Endothelial cell of umbilical vein (primary cell): ENCODE measurements around the gene COL9A3. TPM values are rescaled to one million over a fixed set of nuclear protein-coding genes. Genes with fewer than 3 reads are reported as not detected.

ENCODE experiments used
- BruUV-seq: library from RNA; stranded (reverse); fragments of 400-500 nt; replicated peaks from 2 replicates; lab custom pipeline; 2021; lab: Mats Ljungman, UMichigan
- CTCF ChIA-PET: fragments of 300-600, 350-600 bp; sonication (Branson Sonifier 250); formaldehyde crosslinking; loops from one replicate; lab custom pipeline; 2021; ENCODE audit warnings: antibody characterized with exemption, inconsistent platforms; lab: Charles Lee
- POLR2A ChIA-PET: fragments of 300-600, 350-600 bp; sonication (Branson Sonifier 250); formaldehyde crosslinking; loops from one replicate; lab custom pipeline; 2021; ENCODE audit warnings: antibody characterized with exemption, inconsistent platforms; lab: Charles Lee
- DNase-seq: peaks from one replicate; pipeline ENCODE4 v3.0.0-alpha.2; 2011; ENCODE audit warnings: low read depth, low spot score
- FAIRE-seq: peaks from 2 replicates; lab custom pipeline; 2011; peaks lifted over from hg19 to GRCh38; lab: Jason Lieb, UNC
- H2AFZ ChIP-seq: 2 replicates; pipeline ENCODE4 v1.6.0; 2012; ENCODE audit warnings: low read depth, low read length, control low read depth, inconsistent platforms
- H3K27ac ChIP-seq: 2 replicates; pipeline ENCODE4 v1.5.1; 2011; ENCODE audit warnings: low read depth, mild to moderate bottlenecking, control low read depth, low read length, moderate library complexity; ENCODE audit not compliant: insufficient read depth
- H3K27me3 ChIP-seq, 2 experiments: 2 replicates each; pipeline versions ENCODE4 v1.6.0 to v1.6.1; 2011; ENCODE audit warnings: low read length in 2 of 2, mixed read lengths in 1 of 2; ENCODE audit not compliant: control insufficient read depth in 2 of 2, insufficient read depth in 2 of 2
- H3K36me3 ChIP-seq, 2 experiments: 2 replicates in 1 of 2; 3 replicates in 1 of 2; pipeline ENCODE4 v1.5.1; 2011; ENCODE audit warnings: low read length in 2 of 2, mild to moderate bottlenecking in 1 of 2, moderate library complexity in 1 of 2; ENCODE audit not compliant: control insufficient read depth in 2 of 2, insufficient read depth in 2 of 2; ENCODE audit errors: extremely low read depth in 1 of 2
- H3K4me1 ChIP-seq: 3 replicates; pipeline ENCODE4 v1.5.1; 2011; ENCODE audit warnings: mild to moderate bottlenecking, low read length; ENCODE audit not compliant: control insufficient read depth, insufficient read depth; ENCODE audit errors: extremely low read depth
- H3K4me2 ChIP-seq: 2 replicates; pipeline ENCODE4 v1.6.1; 2011; ENCODE audit warnings: low read length, control low read depth, mixed read lengths; ENCODE audit not compliant: insufficient read depth
- H3K4me3 ChIP-seq, 3 experiments: fragments of 200-600 bp in 1 of 3; sonication (generic), shearing (Covaris generic) in 1 of 3; replicated peaks in 1 of 3; 2 replicates each; pipeline ENCODE4 v1.5.1; 2011 to 2016; ENCODE audit warnings: control low read depth in 3 of 3, low read length in 3 of 3, mild to moderate bottlenecking in 2 of 3, inconsistent platforms in 1 of 3, low read depth in 1 of 3, moderate library complexity in 1 of 3; ENCODE audit not compliant: insufficient read depth in 1 of 3
- H3K79me2 ChIP-seq: 2 replicates; pipeline ENCODE4 v1.6.0; 2012; ENCODE audit warnings: low read length, inconsistent platforms; ENCODE audit not compliant: control insufficient read depth, insufficient read depth
- H3K9ac ChIP-seq: replicated peaks from 2 replicates; pipeline ENCODE3; 2011; ENCODE audit warnings: low read length, control low read depth; ENCODE audit not compliant: insufficient read depth; ENCODE audit errors: extremely low read depth
- H3K9me1 ChIP-seq: replicated peaks from 3 replicates; pipeline ENCODE4 v1.6.0; 2011; ENCODE audit warnings: mild to moderate bottlenecking, low read length; ENCODE audit not compliant: control insufficient read depth, insufficient read depth; ENCODE audit errors: extremely low read depth
- H3K9me3 ChIP-seq: replicated peaks from 2 replicates; pipeline ENCODE4 v1.5.1; 2012; ENCODE audit warnings: low read length, inconsistent platforms; ENCODE audit not compliant: control insufficient read depth, insufficient read depth
- H4K20me1 ChIP-seq: replicated peaks from 2 replicates; pipeline ENCODE3; 2011; ENCODE audit warnings: mild to moderate bottlenecking, low read length; ENCODE audit not compliant: control insufficient read depth, insufficient read depth; ENCODE audit errors: extremely low read depth
- CTCF ChIP-seq, 2 donors: IDR thresholded peaks; 1 replicate in 1 of 2; 2 replicates in 1 of 2; pipeline ENCODE4 v1.5.1; 2011; ENCODE audit warnings: low read length in 2 of 2, mild to moderate bottlenecking in 2 of 2, moderate library complexity in 2 of 2, control low read depth in 1 of 2, inconsistent platforms in 1 of 2, low read depth in 1 of 2; ENCODE audit not compliant: insufficient read depth in 1 of 2; ENCODE audit errors: extremely low read depth in 1 of 2
- FOS ChIP-seq: IDR thresholded peaks from 2 replicates; pipeline ENCODE4 v1.6.1; 2011; ENCODE audit warnings: mild to moderate bottlenecking, low read length, moderate library complexity, borderline replicate concordance; ENCODE audit not compliant: insufficient read depth
- JUN ChIP-seq: IDR thresholded peaks from 2 replicates; pipeline ENCODE4 v1.6.1; 2011; ENCODE audit warnings: borderline replicate concordance, low read depth; ENCODE audit not compliant: insufficient read length, insufficient read depth
- MAX ChIP-seq: IDR thresholded peaks from 2 replicates; pipeline ENCODE4 v1.6.1; 2011; ENCODE audit not compliant: insufficient read depth, insufficient read length
- MYC ChIP-seq: IDR thresholded peaks from one replicate; pipeline ENCODE4 v1.6.1; 2011; ENCODE audit warnings: mild to moderate bottlenecking, low read depth, low read length
- POLR2A ChIP-seq: IDR thresholded peaks from 2 replicates; pipeline ENCODE4 v1.6.1; 2012; ENCODE audit warnings: low read depth, mild to moderate bottlenecking, control low read depth, low read length
- POLR2AphosphoS5 ChIP-seq: IDR thresholded peaks from 2 replicates; pipeline ENCODE4 v1.6.1; 2012; ENCODE audit warnings: low read depth, mild to moderate bottlenecking, control low read depth, low read length, moderate library complexity; ENCODE audit not compliant: insufficient read depth
- dilution Hi-C: fragments of 300-500 bp; cut with MboI; formaldehyde crosslinking; loops from one replicate; pipeline ENCODE4 v1.15.0; 2019; ENCODE audit warnings: low sequenced_read_pairs; ENCODE audit not compliant: extremely low pct_ligation_motif_present
- intact Hi-C: fragments of 100-400 bp; cut with micrococcal nuclease; formaldehyde crosslinking; loops from one replicate; pipeline ENCODE4 v1.10.0; 2022
- polyA plus RNA-seq, 4 experiments: library from polyadenylated mRNA; depleted of rRNA in 3 of 4; stranded (reverse) in 3 of 4; unstranded in 1 of 4; fragments of >200 nt; gene quantifications; 2 replicates each; pipeline versions ENCODE4 v1.2.1 to v1.2.3, GENCODE V29; 2011 to 2012; ENCODE audit warnings: missing spikeins in 1 of 4
- total RNA-seq: library from RNA; stranded (reverse); gene quantifications from 2 replicates; pipeline ENCODE4 v1.2.3, GENCODE V29; 2021

The COL9A3 gene
- total and polyA plus RNA-seq, 2 donors (not counting 3 experiments of a cell fraction or from before 2014, with no cell fraction given) = 0.46 to 0.60 TPM

- POLR2A ChIA-PET = no interaction called here
- no peak for FAIRE-seq
- dilution Hi-C loops = no loop called here
Observed at GRCh38 chr20:62839816-62840215, 23.0 kb downstream of the COL9A3 start.

GRCh38 chr20:62840244-62841197, 23.7 kb downstream of the COL9A3 start:
- Histone ChIP-seq H3K4me3 (no peak overlapping the region), H3K9me1 (no peaks in the 10 kb centered on the region), H3K4me2 (no peak overlapping the region), H3K9ac (no peak overlapping the region), H4K20me1 (no peaks in the 10 kb centered on the region), H3K4me1 (no peaks in the 10 kb centered on the region), H3K79me2 (no peaks in the 10 kb centered on the region), H3K27ac (no peak overlapping the region), H3K9me3 (no peaks in the 10 kb centered on the region), H3K36me3 (no peaks in the 10 kb centered on the region), H3K27me3 (no peaks in the 10 kb centered on the region), H2AFZ (no peak overlapping the region)
- FAIRE-seq = no peak
- no peak for DNase-seq
- ChIA-PET CTCF (no interaction called here), POLR2A (no interaction called here)
- no TSS peak for BruUV-seq
- no peak for TF ChIP-seq POLR2AphosphoS5
- TF ChIP-seq JUN = no peak
- no peak for TF ChIP-seq POLR2A
- TF ChIP-seq MYC = no peak
- no peak for TF ChIP-seq MAX
- no peak for TF ChIP-seq FOS
- no peak for TF ChIP-seq CTCF (IDR thresholded peaks at IDR 0.05; ENCODE audit: extremely low read depth in 1 of 2, insufficient read depth in 1 of 2, low read depth in 1 of 2, low read length in 2 of 2)
- dilution Hi-C loops = no loop called here
- intact Hi-C loops = no loop called here

More at GRCh38 chr20:62839816-62840215, 23.0 kb downstream of the COL9A3 start:
- DNase-seq = no peak
- H4K20me1 ChIP-seq = no peaks in the 10 kb centered on the region
- H3K4me3 ChIP-seq = no peak overlapping the region
- BruUV-seq = no TSS peak
- H3K36me3 ChIP-seq = no peaks in the 10 kb centered on the region
- no peak overlapping the region for H3K27ac ChIP-seq
- H2AFZ ChIP-seq = no peak overlapping the region
- H3K27me3 ChIP-seq = no peaks in the 10 kb centered on the region
- CTCF ChIA-PET = no interaction called here
- H3K4me2 ChIP-seq = no peak overlapping the region
- H3K79me2 ChIP-seq = no peaks in the 10 kb centered on the region
- H3K9me1 ChIP-seq = no peaks in the 10 kb centered on the region
- H3K9ac ChIP-seq = no peak overlapping the region
- intact Hi-C loops = no loop called here
- H3K4me1 ChIP-seq = no peaks in the 10 kb centered on the region
- no peaks in the 10 kb centered on the region for H3K9me3 ChIP-seq
- no peak for TF ChIP-seq POLR2A
- no peak for TF ChIP-seq JUN
- no peak for TF ChIP-seq FOS
